HG03457 (cell line): ENCODE results near the gene PCCA.

Experiments
- ATAC-seq: cut with Tn5 transposase; IDR thresholded peaks from one replicate; pipeline ENCODE4 v1.9.1; 2021; ENCODE audit warnings: moderate number of reproducible peaks; ENCODE audit not compliant: unreplicated experiment

Gene PCCA

GRCh38 chr13:100536643-100537180 is 447.8 kb downstream of the PCCA start:
- ATAC-seq: no peak

- ATAC-seq: no peak
Observed at GRCh38 chr13:100537486-100537885, 448.6 kb downstream of the PCCA start.

- no peak for ATAC-seq
Observed at GRCh38 chr13:100537951-100538462, 449.1 kb downstream of the PCCA start.

- no peak for ATAC-seq
Observed at GRCh38 chr13:100540621-100541020, 451.7 kb downstream of the PCCA start.

- no peak for ATAC-seq
Observed at GRCh38 chr13:100541897-100542825, 453.3 kb downstream of the PCCA start.

- ATAC-seq: peak; percentile 89
Observed at GRCh38 chr13:100542826-100543156, 453.9 kb downstream of the PCCA start.

GRCh38 chr13:100543872-100544602 is 455.1 kb downstream of the PCCA start:
- ATAC-seq: no peak

- ATAC-seq: no peak
Observed at GRCh38 chr13:100544866-100545683, 456.2 kb downstream of the PCCA start.

GRCh38 chr13:100545684-100546061 is 456.8 kb downstream of the PCCA start:
- ATAC-seq: no peak

GRCh38 chr13:100546713-100547405 is 458.0 kb downstream of the PCCA start:
- ATAC-seq: no peak

- ATAC-seq: no peak
Observed at GRCh38 chr13:100547791-100548201, 458.9 kb downstream of the PCCA start.

GRCh38 chr13:100549316-100549715 is 460.4 kb downstream of the PCCA start:
- ATAC-seq: no peak

GRCh38 chr13:100552755-100553154 is 463.9 kb downstream of the PCCA start:
- no peak for ATAC-seq

GRCh38 chr13:100559886-100560285 is 471.0 kb downstream of the PCCA start:
- ATAC-seq: no peak

- ATAC-seq: no peak
Observed at GRCh38 chr13:100560498-100561157, 471.7 kb downstream of the PCCA start.

- ATAC-seq: no peak
Observed at GRCh38 chr13:100561158-100561499, 472.2 kb downstream of the PCCA start.

- ATAC-seq: no peak
Observed at GRCh38 chr13:100561599-100562204, 472.8 kb downstream of the PCCA start.

- no peak for ATAC-seq
Observed at GRCh38 chr13:100563779-100564178, 474.9 kb downstream of the PCCA start.

GRCh38 chr13:100564444-100565223 is 475.7 kb downstream of the PCCA start:
- no peak for ATAC-seq
